Neutrophil (primary cell): Measurements from ENCODE around the gene SPON1.
"Not testable (repeated sequence)": the region's sequence is repeated elsewhere in the genome, so short reads cannot be mapped to it uniquely, and the experiment has no call there.

Experiments
- H3K27ac ChIP-seq: fragments of 200-600 bp; sonication (generic); 2 replicates; pipeline ENCODE4 v1.5.1; 2016; ENCODE audit warnings: mild to moderate bottlenecking, moderate library complexity
- H3K27me3 ChIP-seq: fragments of 200-600 bp; sonication (generic); 2 replicates; pipeline ENCODE4 v1.6.0; 2016; ENCODE audit warnings: mild to moderate bottlenecking
- H3K36me3 ChIP-seq: fragments of 200-600 bp; sonication (generic); 2 replicates; pipeline ENCODE4 v1.5.1; 2017
- H3K4me1 ChIP-seq, 2 experiments: fragments of 200-600 bp in 1 of 2; sonication (generic) in 1 of 2; 1 replicate in 1 of 2; 2 replicates in 1 of 2; pipeline versions ENCODE4 v1.5.1 to v1.6.1; 2013 to 2016; ENCODE audit warnings: low read depth in 1 of 2, low read length in 1 of 2, mild to moderate bottlenecking in 1 of 2, moderate library complexity in 1 of 2; ENCODE audit not compliant: control insufficient read depth in 1 of 2, insufficient read depth in 1 of 2
- H3K4me3 ChIP-seq, 2 experiments: fragments of 200-600 bp in 1 of 2; sonication (generic) in 1 of 2; 1 replicate in 1 of 2; 2 replicates in 1 of 2; pipeline ENCODE4 v1.5.1; 2013 to 2016; ENCODE audit warnings: low read depth in 1 of 2, low read length in 1 of 2, mild to moderate bottlenecking in 1 of 2, moderate library complexity in 1 of 2
- H3K9me3 ChIP-seq: fragments of 200-600 bp; sonication (generic); 2 replicates; pipeline ENCODE4 v1.5.1; 2016
- CTCF ChIP-seq: fragments of 200-600 bp; sonication (generic); IDR thresholded peaks from 2 replicates; pipeline ENCODE4 v1.5.1; 2016; ENCODE audit warnings: antibody characterized with exemption

Gene SPON1

GRCh38 chr11:13972043-13972910 lies 9.8 kb downstream of the SPON1 start:
- Histone ChIP-seq H3K27me3 (peaks cover 75% of the 10 kb centered on the region), H3K4me3 (no peak overlapping the region), H3K36me3 (no peaks in the 10 kb centered on the region), H3K4me1 (no peaks in the 10 kb centered on the region), H3K27ac (no peak overlapping the region), H3K9me3 (no peaks in the 10 kb centered on the region)
- no peak for TF ChIP-seq CTCF

GRCh38 chr11:13972944-13973343 lies 10.4 kb downstream of the SPON1 start:
- peaks cover 72% of the 10 kb centered on the region for H3K27me3 ChIP-seq
- H3K4me3 ChIP-seq = no peak overlapping the region
- no peaks in the 10 kb centered on the region for H3K4me1 ChIP-seq
- no peak for TF ChIP-seq CTCF
- H3K9me3 ChIP-seq = no peaks in the 10 kb centered on the region
- no peak overlapping the region for H3K27ac ChIP-seq
- H3K36me3 ChIP-seq = no peaks in the 10 kb centered on the region

GRCh38 chr11:13974631-13975030 lies 12.1 kb downstream of the SPON1 start:
- no peak for TF ChIP-seq CTCF
- no peak overlapping the region for H3K27ac ChIP-seq
- no peaks in the 10 kb centered on the region for H3K4me1 ChIP-seq
- no peaks in the 10 kb centered on the region for H3K9me3 ChIP-seq
- peaks cover 56% of the 10 kb centered on the region for H3K27me3 ChIP-seq
- H3K36me3 ChIP-seq = no peaks in the 10 kb centered on the region
- no peak overlapping the region for H3K4me3 ChIP-seq

- H3K9me3 ChIP-seq = no peaks in the 10 kb centered on the region
- H3K27me3 ChIP-seq = no peaks in the 10 kb centered on the region
- no peaks in the 10 kb centered on the region for H3K36me3 ChIP-seq
- H3K4me3 ChIP-seq = no peak overlapping the region
- H3K4me1 ChIP-seq = no peaks in the 10 kb centered on the region
- H3K27ac ChIP-seq = no peak overlapping the region
- no peak for TF ChIP-seq CTCF
Observed at GRCh38 chr11:13983081-13983751, 20.7 kb downstream of the SPON1 start.

GRCh38 chr11:13984616-13985450 lies 22.3 kb downstream of the SPON1 start:
- Histone ChIP-seq H3K9me3 (no peaks in the 10 kb centered on the region), H3K4me1 (no peaks in the 10 kb centered on the region), H3K27ac (no peak overlapping the region), H3K36me3 (no peaks in the 10 kb centered on the region), H3K27me3 (no peaks in the 10 kb centered on the region), H3K4me3 (no peak overlapping the region)
- TF ChIP-seq CTCF = no peak

GRCh38 chr11:13986695-13987094 lies 24.2 kb downstream of the SPON1 start:
- not testable (repeated sequence) for H3K9me3 ChIP-seq, H3K27ac ChIP-seq, H3K27me3 ChIP-seq, H3K4me1 ChIP-seq, H3K4me3 ChIP-seq, H3K36me3 ChIP-seq

GRCh38 chr11:13992158-13992856 lies 29.8 kb downstream of the SPON1 start:
- not testable (repeated sequence) for H3K27ac ChIP-seq

More at GRCh38 chr11:13992158-13992856, 29.8 kb downstream of the SPON1 start:
- not testable (repeated sequence) for H3K4me1 ChIP-seq, H3K4me3 ChIP-seq, H3K36me3 ChIP-seq, H3K9me3 ChIP-seq
- peaks cover 12% of the 10 kb centered on the region for H3K27me3 ChIP-seq
